ENCODE measurements around the gene NT5C2.

DNA sequence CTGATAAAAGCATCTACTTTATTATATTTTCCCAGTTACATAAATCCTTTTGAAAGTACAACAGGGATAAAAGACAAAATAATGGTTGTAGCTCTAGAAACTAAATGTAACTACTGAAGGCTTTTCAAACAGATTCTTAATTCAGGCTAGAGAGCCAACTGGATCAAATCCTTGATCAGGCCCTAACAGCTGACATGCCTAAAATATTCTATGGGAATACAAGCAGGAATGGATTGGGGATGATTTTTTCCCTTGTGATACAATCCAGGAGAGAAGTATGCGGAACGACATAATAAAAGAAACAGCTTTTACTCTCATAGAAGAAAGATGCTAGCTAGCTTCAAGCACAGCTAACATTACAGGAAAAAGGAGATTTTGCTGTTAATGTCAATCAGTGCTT, 49.0 kb downstream of the NT5C2 start:
- no peak for TF ChIP-seq EZH2phosphoT487 (IDR thresholded peaks at IDR 0.05; ENCODE audit: borderline replicate concordance)
- TF ChIP-seq, protein P1, sequence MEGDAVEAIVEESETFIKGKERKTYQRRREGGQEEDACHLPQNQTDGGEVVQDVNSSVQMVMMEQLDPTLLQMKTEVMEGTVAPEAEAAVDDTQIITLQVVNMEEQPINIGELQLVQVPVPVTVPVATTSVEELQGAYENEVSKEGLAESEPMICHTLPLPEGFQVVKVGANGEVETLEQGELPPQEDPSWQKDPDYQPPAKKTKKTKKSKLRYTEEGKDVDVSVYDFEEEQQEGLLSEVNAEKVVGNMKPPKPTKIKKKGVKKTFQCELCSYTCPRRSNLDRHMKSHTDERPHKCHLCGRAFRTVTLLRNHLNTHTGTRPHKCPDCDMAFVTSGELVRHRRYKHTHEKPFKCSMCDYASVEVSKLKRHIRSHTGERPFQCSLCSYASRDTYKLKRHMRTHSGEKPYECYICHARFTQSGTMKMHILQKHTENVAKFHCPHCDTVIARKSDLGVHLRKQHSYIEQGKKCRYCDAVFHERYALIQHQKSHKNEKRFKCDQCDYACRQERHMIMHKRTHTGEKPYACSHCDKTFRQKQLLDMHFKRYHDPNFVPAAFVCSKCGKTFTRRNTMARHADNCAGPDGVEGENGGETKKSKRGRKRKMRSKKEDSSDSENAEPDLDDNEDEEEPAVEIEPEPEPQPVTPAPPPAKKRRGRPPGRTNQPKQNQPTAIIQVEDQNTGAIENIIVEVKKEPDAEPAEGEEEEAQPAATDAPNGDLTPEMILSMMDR (conservative IDR thresholded peaks at IDR 0.05; ENCODE audit: low read length), result no peak

Data from Loucy (cell line).